GM20000 (cell line): ENCODE measurements around the gene AMACR.
A peak's percentile ranks its signal among the peaks of the same experiment; 100 is the strongest.
"Not testable (repeated sequence)": the region's sequence is repeated elsewhere in the genome, so short reads cannot be mapped to it uniquely, and the experiment has no call there.

Source experiments
- DNase-seq: peaks from one replicate; pipeline ENCODE4 v3.0.0; 2012; ENCODE audit warnings: low spot score
- TF ChIP-seq, protein P1 (sequence below): IDR thresholded peaks from 2 replicates; pipeline ENCODE4 v1.5.1; 2012; ENCODE audit warnings: mild to moderate bottlenecking, control low read depth; ENCODE audit errors: extremely low read depth, missing control alignments

AMACR gene

DNA sequence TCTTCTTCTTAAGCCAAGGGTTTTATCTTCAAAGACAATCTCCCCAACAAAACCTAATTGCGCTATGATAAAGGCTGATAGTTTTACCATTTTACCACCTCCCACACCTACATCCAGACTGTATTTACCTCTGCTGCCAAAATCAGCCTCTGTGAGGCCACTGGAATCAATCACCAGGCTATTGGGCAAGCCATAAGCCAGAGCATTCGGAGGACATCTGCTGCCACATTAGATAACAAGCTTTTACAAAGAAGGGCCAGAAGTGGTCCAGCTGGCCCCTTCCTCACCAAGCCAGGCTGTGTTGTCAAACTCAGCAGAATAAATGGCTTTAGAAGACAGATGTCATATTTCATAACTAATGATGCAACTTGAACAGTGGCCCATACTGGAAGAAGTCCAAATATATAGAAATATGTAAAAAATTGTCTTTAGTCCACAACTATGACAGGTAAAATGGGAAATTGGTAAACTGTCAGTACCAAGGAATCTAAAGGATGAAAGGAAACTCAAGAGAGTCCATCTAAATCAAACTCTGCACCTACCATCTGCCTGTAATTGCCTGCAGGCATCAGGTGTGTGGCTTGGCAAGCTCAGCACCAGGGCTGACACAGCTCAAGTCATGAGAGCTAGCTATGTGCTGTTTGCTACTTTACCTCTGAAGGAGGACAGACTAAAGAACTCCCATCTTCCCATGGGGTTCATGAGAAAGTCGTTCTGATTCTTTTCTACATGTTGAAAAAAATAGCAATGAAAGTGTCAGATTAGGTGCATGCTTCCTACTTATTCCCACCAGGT is 39.4 kb downstream of the AMACR start:
- no peak for DNase-seq
- TF ChIP-seq, protein P1, sequence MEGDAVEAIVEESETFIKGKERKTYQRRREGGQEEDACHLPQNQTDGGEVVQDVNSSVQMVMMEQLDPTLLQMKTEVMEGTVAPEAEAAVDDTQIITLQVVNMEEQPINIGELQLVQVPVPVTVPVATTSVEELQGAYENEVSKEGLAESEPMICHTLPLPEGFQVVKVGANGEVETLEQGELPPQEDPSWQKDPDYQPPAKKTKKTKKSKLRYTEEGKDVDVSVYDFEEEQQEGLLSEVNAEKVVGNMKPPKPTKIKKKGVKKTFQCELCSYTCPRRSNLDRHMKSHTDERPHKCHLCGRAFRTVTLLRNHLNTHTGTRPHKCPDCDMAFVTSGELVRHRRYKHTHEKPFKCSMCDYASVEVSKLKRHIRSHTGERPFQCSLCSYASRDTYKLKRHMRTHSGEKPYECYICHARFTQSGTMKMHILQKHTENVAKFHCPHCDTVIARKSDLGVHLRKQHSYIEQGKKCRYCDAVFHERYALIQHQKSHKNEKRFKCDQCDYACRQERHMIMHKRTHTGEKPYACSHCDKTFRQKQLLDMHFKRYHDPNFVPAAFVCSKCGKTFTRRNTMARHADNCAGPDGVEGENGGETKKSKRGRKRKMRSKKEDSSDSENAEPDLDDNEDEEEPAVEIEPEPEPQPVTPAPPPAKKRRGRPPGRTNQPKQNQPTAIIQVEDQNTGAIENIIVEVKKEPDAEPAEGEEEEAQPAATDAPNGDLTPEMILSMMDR, result no peak

DNA sequence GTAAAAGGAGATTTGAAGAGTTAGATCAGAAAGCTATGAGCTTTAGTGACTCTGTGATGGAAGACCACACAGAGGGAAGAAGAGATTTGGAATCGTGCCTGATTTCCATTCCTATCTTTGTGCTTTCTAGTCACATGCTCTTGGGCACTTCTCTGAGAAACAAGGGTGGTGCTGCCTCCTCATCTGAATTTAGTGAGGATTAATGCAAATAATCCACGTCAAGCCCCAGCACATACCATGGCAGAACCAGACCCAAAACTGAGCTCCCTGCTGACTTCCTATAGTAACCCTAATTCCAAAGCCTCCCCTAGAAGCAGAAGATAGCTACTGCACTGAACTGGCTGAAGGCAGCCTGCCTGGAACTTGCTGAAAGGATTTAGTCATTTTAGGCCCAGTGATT is 41.0 kb downstream of the AMACR start:
- no peak for DNase-seq
- TF ChIP-seq, protein P1, result no peak

DNA sequence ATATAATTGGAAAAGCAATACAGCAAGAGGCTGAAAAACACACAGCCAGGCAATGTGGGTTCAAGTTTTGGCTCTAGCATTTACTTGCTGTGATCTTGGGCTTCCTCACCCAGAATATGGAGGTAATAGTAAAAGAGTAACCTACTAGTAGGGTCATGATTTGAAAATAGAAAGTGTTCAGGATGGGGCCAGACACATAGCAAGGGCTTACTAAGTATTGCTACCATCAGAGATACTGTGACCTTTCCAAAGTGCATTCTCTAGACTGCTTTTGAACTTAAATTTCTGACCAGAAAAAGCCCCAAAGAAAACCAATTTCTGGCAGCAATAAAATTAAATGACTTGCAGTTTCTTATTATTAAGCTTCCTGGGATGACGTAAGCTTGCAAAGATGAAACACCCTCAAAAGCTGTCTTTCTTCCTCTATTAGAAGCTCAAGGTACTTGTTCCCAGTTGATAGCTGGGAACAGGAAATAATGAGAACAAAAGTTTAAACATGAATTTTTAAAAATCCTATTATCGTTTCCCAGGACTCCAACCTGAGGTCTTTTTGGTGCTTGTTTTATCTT is 43.6 kb downstream of the AMACR start:
- DNase-seq, result peak; percentile 22
- TF ChIP-seq, protein P1, result no peak

- no peak for DNase-seq
- TF ChIP-seq, protein P1, result no peak
Measured at GRCh38 chr5:33958176-33958575, 49.7 kb downstream of the AMACR start.

DNA sequence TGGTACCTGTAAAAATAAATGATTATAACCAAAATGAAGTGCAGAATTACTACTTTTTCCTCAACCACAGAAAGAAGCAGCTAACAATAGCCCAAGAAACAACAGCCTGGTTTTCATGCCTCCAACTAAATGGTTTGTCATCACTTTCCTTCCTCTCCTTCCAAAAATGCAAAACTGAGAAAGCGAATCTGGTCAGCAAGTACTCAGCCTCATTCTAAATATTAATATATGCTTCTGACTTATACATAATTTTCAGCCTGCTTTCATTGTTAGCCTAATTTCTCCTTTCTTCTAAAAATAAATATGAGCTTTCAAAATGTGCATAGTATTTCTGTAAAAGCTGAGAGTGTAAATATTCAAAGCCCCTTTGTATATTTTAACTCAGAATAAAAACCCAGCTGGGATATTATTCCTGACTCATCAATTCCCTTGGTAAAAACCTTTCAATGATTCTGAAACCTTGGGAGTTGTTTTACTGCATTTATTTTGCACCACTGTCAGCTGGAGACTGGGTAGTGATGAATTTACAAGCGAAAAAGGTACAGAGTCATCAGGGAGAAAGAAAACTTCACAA is 50.2 kb downstream of the AMACR start:
- TF ChIP-seq, protein P1, result no peak
- DNase-seq, result no peak

DNA sequence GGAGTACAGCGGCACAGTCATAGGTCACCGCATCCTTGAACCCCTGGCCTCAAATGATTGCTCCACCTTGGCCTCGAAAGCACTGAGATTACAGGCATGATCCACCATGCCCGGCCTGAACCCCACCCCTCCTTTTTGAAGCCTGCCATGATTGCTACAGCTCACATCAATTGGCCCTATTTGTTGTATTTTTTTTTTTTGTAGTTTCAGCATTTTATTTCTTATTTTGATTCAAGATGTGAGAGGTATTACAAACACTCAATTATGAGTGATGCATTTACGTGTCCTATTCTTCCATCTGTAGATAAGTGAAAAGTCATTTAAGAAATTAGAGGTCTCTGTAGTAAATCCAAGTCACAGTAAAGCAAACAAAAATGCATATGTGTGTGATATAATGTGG is 55.7 kb downstream of the AMACR start:
- not testable (repeated sequence) for DNase-seq

DNA sequence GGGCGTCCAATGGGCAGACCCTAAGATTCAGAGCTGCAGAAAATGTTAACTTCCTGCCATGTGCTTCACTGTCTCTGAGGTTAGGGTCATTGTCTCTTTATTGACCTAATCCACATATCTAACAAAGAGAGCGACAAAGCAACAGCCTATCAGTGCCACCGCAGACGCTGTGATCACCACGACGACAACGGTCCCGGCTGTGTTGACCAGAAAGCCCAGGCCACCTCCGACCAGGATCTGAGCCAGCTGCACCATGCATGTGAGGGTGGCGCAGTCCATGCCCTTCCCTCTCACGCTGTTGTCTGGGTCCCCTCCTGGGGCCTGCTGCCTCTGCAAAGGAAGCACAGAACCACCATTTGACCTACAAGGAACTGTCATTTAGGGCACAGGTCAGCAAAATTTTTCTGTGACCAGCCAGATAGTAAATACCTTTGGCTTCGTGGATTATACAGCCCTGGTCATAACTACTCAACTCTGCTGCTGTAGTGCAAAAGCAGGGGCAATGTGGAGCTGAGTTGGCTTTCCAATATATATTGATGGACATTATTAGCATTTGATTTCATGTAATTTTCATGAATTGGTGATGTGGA is 63.2 kb downstream of the AMACR start:
- TF ChIP-seq, protein P1, result no peak
- no peak for DNase-seq
